Epithelial cell of esophagus (primary cell): ENCODE results near the gene TMEM150B.

Experiments
- DNase-seq: peaks from one replicate; pipeline ENCODE4 v3.0.0; 2010; ENCODE audit warnings: low read depth
- H3K4me3 ChIP-seq: 2 replicates; pipeline ENCODE4 v1.5.1; 2011; ENCODE audit warnings: mild to moderate bottlenecking, low read length, control low read depth
- CTCF ChIP-seq: IDR thresholded peaks from 2 replicates; pipeline ENCODE4 v1.5.1; 2011; ENCODE audit warnings: low read depth, mild to moderate bottlenecking, low read length, control low read depth, inconsistent platforms; ENCODE audit not compliant: insufficient read depth; ENCODE audit errors: missing control alignments

TMEM150B gene

GRCh38 chr19:55273978-55274707 lies 51.0 kb downstream of the TMEM150B start:
- TF ChIP-seq CTCF = no peak
- no peak for DNase-seq
- no peak overlapping the region for H3K4me3 ChIP-seq

GRCh38 chr19:55272142-55272541 lies 53.0 kb downstream of the TMEM150B start:
- no peak for DNase-seq
- no peak for TF ChIP-seq CTCF
- no peak overlapping the region for H3K4me3 ChIP-seq

GRCh38 chr19:55270172-55270942 lies 54.8 kb downstream of the TMEM150B start:
- DNase-seq = no peak
- TF ChIP-seq CTCF = no peak
- no peak overlapping the region for H3K4me3 ChIP-seq

- no peak for DNase-seq
- no peak for TF ChIP-seq CTCF
- H3K4me3 ChIP-seq = no peak overlapping the region
Measured at GRCh38 chr19:55269299-55269698, 55.8 kb downstream of the TMEM150B start.

GRCh38 chr19:55266840-55267239 lies 58.3 kb downstream of the TMEM150B start:
- H3K4me3 ChIP-seq = no peak overlapping the region
- no peak for DNase-seq
- no peak for TF ChIP-seq CTCF

GRCh38 chr19:55266404-55266803 lies 58.7 kb downstream of the TMEM150B start:
- no peak overlapping the region for H3K4me3 ChIP-seq
- no peak for DNase-seq
- TF ChIP-seq CTCF = no peak
